Neural cell (in vitro differentiated cells): ENCODE measurements around the gene PRCP.

Experiments
- EP300 ChIP-seq: fragments of 450-650 bp; conservative IDR thresholded peaks from 2 replicates; pipeline ENCODE4 v1.6.1; 2014; ENCODE audit warnings: antibody characterized with exemption, mild to moderate bottlenecking, moderate library complexity; ENCODE audit not compliant: poor library complexity, severe bottlenecking
- EZH2 ChIP-seq: fragments of 200-600, 300-800 bp; shearing (Covaris generic), sonication (generic); IDR thresholded peaks from 2 replicates; pipeline ENCODE4 v1.6.1; 2014; ENCODE audit warnings: antibody characterized with exemption, low read length, borderline replicate concordance, mild to moderate bottlenecking; ENCODE audit not compliant: insufficient read depth, poor library complexity, severe bottlenecking
- MXI1 ChIP-seq: fragments of 450-650 bp; conservative IDR thresholded peaks from 2 replicates; pipeline ENCODE4 v1.6.1; 2014; ENCODE audit warnings: antibody characterized with exemption, mild to moderate bottlenecking; ENCODE audit not compliant: poor library complexity, severe bottlenecking
- SMC3 ChIP-seq: fragments of 450-650 bp; conservative IDR thresholded peaks from 2 replicates; pipeline ENCODE4 v1.6.1; 2014; ENCODE audit warnings: antibody characterized with exemption, mild to moderate bottlenecking, moderate library complexity; ENCODE audit not compliant: poor library complexity
- TF ChIP-seq, protein P1 (sequence below): fragments of 450-650 bp; IDR thresholded peaks from 2 replicates; pipeline ENCODE4 v1.5.1; 2014; ENCODE audit warnings: antibody characterized with exemption, mild to moderate bottlenecking, moderate library complexity; ENCODE audit not compliant: poor library complexity, severe bottlenecking

- no peak for TF ChIP-seq EZH2
- TF ChIP-seq, protein P1, sequence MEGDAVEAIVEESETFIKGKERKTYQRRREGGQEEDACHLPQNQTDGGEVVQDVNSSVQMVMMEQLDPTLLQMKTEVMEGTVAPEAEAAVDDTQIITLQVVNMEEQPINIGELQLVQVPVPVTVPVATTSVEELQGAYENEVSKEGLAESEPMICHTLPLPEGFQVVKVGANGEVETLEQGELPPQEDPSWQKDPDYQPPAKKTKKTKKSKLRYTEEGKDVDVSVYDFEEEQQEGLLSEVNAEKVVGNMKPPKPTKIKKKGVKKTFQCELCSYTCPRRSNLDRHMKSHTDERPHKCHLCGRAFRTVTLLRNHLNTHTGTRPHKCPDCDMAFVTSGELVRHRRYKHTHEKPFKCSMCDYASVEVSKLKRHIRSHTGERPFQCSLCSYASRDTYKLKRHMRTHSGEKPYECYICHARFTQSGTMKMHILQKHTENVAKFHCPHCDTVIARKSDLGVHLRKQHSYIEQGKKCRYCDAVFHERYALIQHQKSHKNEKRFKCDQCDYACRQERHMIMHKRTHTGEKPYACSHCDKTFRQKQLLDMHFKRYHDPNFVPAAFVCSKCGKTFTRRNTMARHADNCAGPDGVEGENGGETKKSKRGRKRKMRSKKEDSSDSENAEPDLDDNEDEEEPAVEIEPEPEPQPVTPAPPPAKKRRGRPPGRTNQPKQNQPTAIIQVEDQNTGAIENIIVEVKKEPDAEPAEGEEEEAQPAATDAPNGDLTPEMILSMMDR: no peak
- TF ChIP-seq SMC3: no peak
- no peak for TF ChIP-seq MXI1
- no peak for TF ChIP-seq EP300
These were observed 27.7 kb downstream of the PRCP start for GRCh38 chr11:82872377-82873150.
